GM12878 (cell line): ENCODE results near the gene CFAP54. TPM values are rescaled to one million over a fixed set of nuclear protein-coding genes. Genes with fewer than 3 reads are reported as not detected.

Experiments
- ATAC-seq: fragments of 200-7000 bp; cut with Tn5 transposase; 3 replicates; pipeline ENCODE4 v1.9.1; 2020; ENCODE audit warnings: mild to moderate bottlenecking, moderate library complexity
- BruUV-seq: library from RNA; stranded (reverse); fragments of 400-500 nt; replicated peaks from 2 replicates; lab custom pipeline; 2021; lab: Mats Ljungman, UMichigan
- CTCF ChIA-PET: fragments of 300-600 bp; sonication (Branson Sonifier 250); formaldehyde crosslinking; extraction: SDS; loops from one replicate; lab custom pipeline; 2021; ENCODE audit warnings: inconsistent platforms; lab: Yijun Ruan, JAX
- POLR2A ChIA-PET: fragments of 350-600 bp; formaldehyde crosslinking; extraction: SDS; loops from one replicate; lab custom pipeline; 2021; ENCODE audit warnings: inconsistent platforms; lab: Charles Lee
- RAD21 ChIA-PET: fragments of 300-600 bp; sonication (Branson Sonifier 250); formaldehyde crosslinking; loops from one replicate; lab custom pipeline; 2023; ENCODE audit warnings: antibody characterized with exemption; ENCODE audit not compliant: unreplicated experiment; lab: Charles Lee
- SMC1A ChIA-PET: fragments of 300-600 bp; sonication (Branson Sonifier 250); formaldehyde crosslinking; loops from one replicate; lab custom pipeline; 2023; ENCODE audit not compliant: unreplicated experiment, uncharacterized antibody; lab: Charles Lee
- DNase-seq: peaks from one replicate; pipeline ENCODE4 v3.0.0-alpha.2; 2011; ENCODE audit warnings: low read depth, low spot score
- FAIRE-seq: peaks from 3 replicates; lab custom pipeline; 2011; peaks lifted over from hg19 to GRCh38; lab: Jason Lieb, UNC
- H2AFZ ChIP-seq: 2 replicates; pipeline ENCODE4 v1.6.0; 2011; ENCODE audit warnings: low read depth, low read length, control low read depth; ENCODE audit not compliant: control insufficient read depth
- H3K27ac ChIP-seq: 2 replicates; pipeline ENCODE4 v1.5.1; 2011; ENCODE audit warnings: control low read depth; ENCODE audit not compliant: control insufficient read depth, insufficient read depth
- H3K27me3 ChIP-seq, 2 experiments: replicated peaks in 1 of 2; 2 replicates each; pipeline versions ENCODE4 v1.6.0 to v1.6.1; 2011; ENCODE audit warnings: low read length in 1 of 2; ENCODE audit not compliant: control insufficient read depth in 2 of 2, insufficient read depth in 2 of 2
- H3K36me3 ChIP-seq, 2 experiments: 2 replicates each; pipeline ENCODE4 v1.5.1; 2011; ENCODE audit warnings: low read length in 1 of 2; ENCODE audit not compliant: control insufficient read depth in 2 of 2, insufficient read depth in 2 of 2
- H3K4me1 ChIP-seq: 2 replicates; pipeline ENCODE4 v1.6.1; 2011; ENCODE audit warnings: mild to moderate bottlenecking, low read length, moderate library complexity, mixed read lengths; ENCODE audit not compliant: control insufficient read depth, insufficient read depth
- H3K4me2 ChIP-seq: 2 replicates; pipeline ENCODE4 v1.6.0; 2011; ENCODE audit warnings: control low read depth; ENCODE audit not compliant: control insufficient read depth, insufficient read depth
- H3K4me3 ChIP-seq: fragments of 200-600 bp; sonication (generic); 2 replicates; pipeline ENCODE4 v1.5.1; 2016
- H3K79me2 ChIP-seq: 2 replicates; pipeline ENCODE4 v1.6.0; 2011; ENCODE audit warnings: low read length; ENCODE audit not compliant: control insufficient read depth, insufficient read depth
- H3K9ac ChIP-seq: 2 replicates; pipeline ENCODE4 v1.8.0; 2011; ENCODE audit warnings: low read length, control low read depth, mixed read lengths; ENCODE audit not compliant: control insufficient read depth, insufficient read depth
- H3K9me3 ChIP-seq: replicated peaks from 3 replicates; pipeline ENCODE4 v1.5.1; 2011; ENCODE audit warnings: mild to moderate bottlenecking, low read length; ENCODE audit not compliant: control insufficient read depth, insufficient read depth
- H4K20me1 ChIP-seq: 2 replicates; pipeline ENCODE4 v1.6.0; 2011; ENCODE audit not compliant: control insufficient read depth, insufficient read depth
- CBFB ChIP-seq: IDR thresholded peaks from 2 replicates; pipeline ENCODE4 v1.6.1; 2016; ENCODE audit warnings: antibody characterized with exemption, low read depth
- MEF2B ChIP-seq: fragments of 450-650 bp; IDR thresholded peaks from 2 replicates; pipeline ENCODE4 v1.6.1; 2018; ENCODE audit warnings: mild to moderate bottlenecking, moderate library complexity; ENCODE audit not compliant: partially characterized antibody, poor library complexity, severe bottlenecking
- NFXL1 ChIP-seq: fragments of 450-650 bp; IDR thresholded peaks from 2 replicates; pipeline ENCODE4 v1.6.1; 2017; ENCODE audit warnings: antibody characterized with exemption, mild to moderate bottlenecking, borderline replicate concordance
- NFYB ChIP-seq: IDR thresholded peaks from 2 replicates; pipeline ENCODE4 v1.6.1; 2011; ENCODE audit warnings: low read depth, mild to moderate bottlenecking, low read length, improper control_type of control experiment, moderate library complexity; ENCODE audit not compliant: insufficient read depth
- NR2F1 ChIP-seq: fragments of 450-650 bp; conservative IDR thresholded peaks from 2 replicates; pipeline ENCODE4 v1.6.1; 2017; ENCODE audit warnings: mild to moderate bottlenecking
- PML ChIP-seq: IDR thresholded peaks from 2 replicates; pipeline ENCODE4 v1.6.1; 2012; ENCODE audit warnings: low read length, inconsistent platforms
- STAT1 ChIP-seq: fragments of 450-650 bp; conservative IDR thresholded peaks from 2 replicates; pipeline ENCODE4 v1.6.1; 2014; ENCODE audit warnings: antibody characterized with exemption, mild to moderate bottlenecking
- STAT3 ChIP-seq: IDR thresholded peaks from 2 replicates; pipeline ENCODE4 v1.6.1; 2011; ENCODE audit warnings: low read depth, low read length, improper control_type of control experiment
- in situ Hi-C: fragments of 300-500 bp; cut with MboI; formaldehyde crosslinking; loops from 9 replicates; pipeline ENCODE4 v1.14.3; 2018; ENCODE audit warnings: mixed read lengths
- intact Hi-C: fragments of 100-400 bp; cut with micrococcal nuclease; formaldehyde crosslinking; loops from one replicate; pipeline ENCODE4 v1.14.2; 2022; ENCODE audit not compliant: unreplicated experiment
- polyA plus RNA-seq, 11 experiments: library from polyadenylated mRNA; depleted of rRNA in 4 of 11; unstranded in 6 of 11; stranded (reverse) in 5 of 11; fragments of >200 nt; fragmentation: Nextera tagmentation in 4 of 11; fragmentation: Illumina TruSeq in 1 of 11; extraction: Ambion mirVana in 4 of 11; extraction: Trizol in 1 of 11; gene quantifications; 1 replicate in 1 of 11; 2 replicates in 10 of 11; pipeline versions ENCODE4 v1.2.1 to v1.2.3, GENCODE V29; 2011 to 2016; ENCODE audit warnings: inconsistent platforms in 2 of 11, missing spikeins in 2 of 11, low read depth in 1 of 11
- total RNA-seq, 4 experiments: library from RNA; depleted of rRNA in 3 of 4; stranded (reverse); fragments of >200 nt in 3 of 4; fragmentation: Illumina TruSeq in 1 of 4; extraction: Trizol in 1 of 4; gene quantifications; 2 replicates each; pipeline versions ENCODE4 v1.2.1 to v1.2.3, GENCODE V29; 2013 to 2021
- TF ChIP-seq, protein P1 (sequence below): fragments of 450-650 bp; IDR thresholded peaks from 2 replicates; pipeline ENCODE4 v1.6.1; 2017; ENCODE audit warnings: mild to moderate bottlenecking

Gene CFAP54
- total and polyA plus RNA-seq, 10 of the 15 experiments (the other 5 are each of a cell fraction or from before 2014, with no cell fraction given): 0.19 to 1.5 (median 0.56) TPM

DNA sequence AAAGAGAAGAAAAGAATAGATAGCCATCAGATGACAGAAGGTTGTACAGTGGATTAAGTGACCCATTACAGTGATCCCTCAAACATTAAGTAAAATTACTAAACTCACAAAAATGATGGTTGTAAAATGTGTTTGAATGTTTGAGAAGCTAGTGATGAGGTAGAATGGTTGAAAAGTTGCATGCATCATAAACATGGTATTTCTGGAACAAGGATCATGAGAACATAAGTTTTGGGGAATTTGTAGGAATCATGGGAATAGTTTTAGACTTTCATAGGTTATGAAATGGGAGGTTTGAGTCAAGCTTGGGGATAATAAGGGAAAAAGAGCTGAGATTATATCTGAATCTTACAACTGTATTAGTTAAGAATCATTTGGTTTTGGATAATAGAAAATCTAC lies 383.6 kb downstream of the CFAP54 start:
- H3K4me2 ChIP-seq: no peak overlapping the region
- no peaks in the 10 kb centered on the region for H4K20me1 ChIP-seq
- H3K79me2 ChIP-seq: no peaks in the 10 kb centered on the region
- TF ChIP-seq PML (no peak), NFYB (no peak), NFXL1 (no peak), MEF2B (no peak), NR2F1 (no peak), STAT3 (no peak), CBFB (no peak), STAT1 (no peak)
- TF ChIP-seq, protein P1, sequence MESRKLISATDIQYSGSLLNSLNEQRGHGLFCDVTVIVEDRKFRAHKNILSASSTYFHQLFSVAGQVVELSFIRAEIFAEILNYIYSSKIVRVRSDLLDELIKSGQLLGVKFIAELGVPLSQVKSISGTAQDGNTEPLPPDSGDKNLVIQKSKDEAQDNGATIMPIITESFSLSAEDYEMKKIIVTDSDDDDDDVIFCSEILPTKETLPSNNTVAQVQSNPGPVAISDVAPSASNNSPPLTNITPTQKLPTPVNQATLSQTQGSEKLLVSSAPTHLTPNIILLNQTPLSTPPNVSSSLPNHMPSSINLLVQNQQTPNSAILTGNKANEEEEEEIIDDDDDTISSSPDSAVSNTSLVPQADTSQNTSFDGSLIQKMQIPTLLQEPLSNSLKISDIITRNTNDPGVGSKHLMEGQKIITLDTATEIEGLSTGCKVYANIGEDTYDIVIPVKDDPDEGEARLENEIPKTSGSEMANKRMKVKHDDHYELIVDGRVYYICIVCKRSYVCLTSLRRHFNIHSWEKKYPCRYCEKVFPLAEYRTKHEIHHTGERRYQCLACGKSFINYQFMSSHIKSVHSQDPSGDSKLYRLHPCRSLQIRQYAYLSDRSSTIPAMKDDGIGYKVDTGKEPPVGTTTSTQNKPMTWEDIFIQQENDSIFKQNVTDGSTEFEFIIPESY: no peak
- no peak overlapping the region for H2AFZ ChIP-seq
- CTCF ChIA-PET: no interaction called here
- no TSS peak for BruUV-seq
- DNase-seq: no peak
- H3K4me1 ChIP-seq: no peaks in the 10 kb centered on the region
- H3K27ac ChIP-seq: no peak overlapping the region
- no peak overlapping the region for H3K4me3 ChIP-seq
- H3K36me3 ChIP-seq: no peaks in the 10 kb centered on the region
- H3K9me3 ChIP-seq: no peaks in the 10 kb centered on the region
- SMC1A ChIA-PET: interaction anchor here (1.2 kb wide), 2 partner anchors 22 to 293 kb away, joined by 3 to 4 read pairs; no protein-coding TSS in a partner anchor
- H3K9ac ChIP-seq: no peak overlapping the region
- intact Hi-C loops (no loop called here), in situ Hi-C loops (no loop called here)
- no peaks in the 10 kb centered on the region for H3K27me3 ChIP-seq
- POLR2A ChIA-PET: no interaction called here
- ATAC-seq: no peak
- RAD21 ChIA-PET: no interaction called here
- no peak for FAIRE-seq
